SIG-M5 treated with dmso at 0.1 percent for 504 hours (cell line): ENCODE measurements around the gene DYDC1.
"Not testable (repeated sequence)": the region's sequence is repeated elsewhere in the genome, so short reads cannot be mapped to it uniquely, and the experiment has no call there.

ENCODE experiments used
- DNase-seq: peaks from one replicate; lab custom pipeline; 2025; ENCODE audit not compliant: unreplicated experiment; lab: John Stamatoyannopoulos, UW

Gene DYDC1

GRCh38 chr10:80356563-80356988, at the start of gene DYDC1, which contains the start of gene DYDC2:
Gene DYDC1, minus strand, starts transcription at chr10:80356755. Its CDS starts 4,154 bp downstream, at chr10:80352601.
Gene DYDC2, plus strand, starts transcription at chr10:80356781. Its CDS starts 5,663 bp downstream, at chr10:80362444.
- no peak for DNase-seq

- DNase-seq: no peak
Observed at GRCh38 chr10:80406204-80406603, 49.6 kb upstream of the DYDC1 start.

GRCh38 chr10:80405626-80406025, 49.1 kb upstream of the DYDC1 start:
- no peak for DNase-seq

GRCh38 chr10:80405035-80405434, 48.5 kb upstream of the DYDC1 start:
- no peak for DNase-seq

- no peak for DNase-seq
Observed at GRCh38 chr10:80400136-80400804, 43.7 kb upstream of the DYDC1 start.

- no peak for DNase-seq
Observed at GRCh38 chr10:80397014-80397413, 40.5 kb upstream of the DYDC1 start.

- no peak for DNase-seq
Observed at GRCh38 chr10:80394358-80394916, 37.9 kb upstream of the DYDC1 start.

GRCh38 chr10:80392250-80392649, 35.7 kb upstream of the DYDC1 start:
- peak; percentile 59 for DNase-seq

- DNase-seq: no peak
Observed at GRCh38 chr10:80390740-80391139, 34.2 kb upstream of the DYDC1 start.

GRCh38 chr10:80382989-80383388, 26.4 kb upstream of the DYDC1 start:
- DNase-seq: peak; percentile 24

GRCh38 chr10:80380185-80380584, 23.6 kb upstream of the DYDC1 start:
- no peak for DNase-seq

GRCh38 chr10:80379701-80380100, 23.1 kb upstream of the DYDC1 start:
- DNase-seq: no peak

GRCh38 chr10:80373502-80373901, 16.9 kb upstream of the DYDC1 start:
- no peak for DNase-seq

- DNase-seq: no peak
Observed at GRCh38 chr10:80372675-80373074, 16.1 kb upstream of the DYDC1 start.

- no peak for DNase-seq
Observed at GRCh38 chr10:80371467-80371866, 14.9 kb upstream of the DYDC1 start.

GRCh38 chr10:80365510-80365909, 9.0 kb upstream of the DYDC1 start:
- DNase-seq: no peak

GRCh38 chr10:80359644-80360043, 3.1 kb upstream of the DYDC1 start:
- DNase-seq: no peak

GRCh38 chr10:80358925-80359324, 2.4 kb upstream of the DYDC1 start:
- DNase-seq: not testable (repeated sequence)

- DNase-seq: no peak
Observed at GRCh38 chr10:80357851-80358125, 1.2 kb upstream of the DYDC1 start.

GRCh38 chr10:80356989-80357850, 665 bp upstream of the DYDC1 start:
- DNase-seq: no peak

GRCh38 chr10:80351220-80351619, 5.3 kb downstream of the DYDC1 start:
- no peak for DNase-seq

- no peak for DNase-seq
Observed at GRCh38 chr10:80350251-80350650, 6.3 kb downstream of the DYDC1 start.
